ENCODE results near the gene PLET1.

The PLET1 gene

DNA sequence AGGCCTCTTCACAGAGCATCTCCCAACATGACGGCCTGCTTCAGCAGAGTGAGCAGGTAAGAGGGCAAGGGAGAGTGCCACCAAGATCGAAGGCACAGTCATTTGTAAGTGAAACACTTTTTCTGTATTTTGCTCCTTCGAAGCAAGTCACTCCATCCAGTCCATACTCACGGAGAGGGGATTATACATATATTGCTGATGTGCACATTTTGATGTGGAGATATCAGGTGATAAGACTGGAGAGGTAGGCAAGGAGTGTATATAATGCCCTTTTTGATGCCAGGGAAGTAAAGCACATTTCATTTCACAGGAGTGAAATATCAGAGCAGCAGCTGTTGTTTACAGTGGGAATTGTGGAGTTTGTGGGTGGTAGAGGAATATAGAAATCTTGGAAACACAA is 23.2 kb downstream of the PLET1 start:
- DNase-seq, result no peak

DNA sequence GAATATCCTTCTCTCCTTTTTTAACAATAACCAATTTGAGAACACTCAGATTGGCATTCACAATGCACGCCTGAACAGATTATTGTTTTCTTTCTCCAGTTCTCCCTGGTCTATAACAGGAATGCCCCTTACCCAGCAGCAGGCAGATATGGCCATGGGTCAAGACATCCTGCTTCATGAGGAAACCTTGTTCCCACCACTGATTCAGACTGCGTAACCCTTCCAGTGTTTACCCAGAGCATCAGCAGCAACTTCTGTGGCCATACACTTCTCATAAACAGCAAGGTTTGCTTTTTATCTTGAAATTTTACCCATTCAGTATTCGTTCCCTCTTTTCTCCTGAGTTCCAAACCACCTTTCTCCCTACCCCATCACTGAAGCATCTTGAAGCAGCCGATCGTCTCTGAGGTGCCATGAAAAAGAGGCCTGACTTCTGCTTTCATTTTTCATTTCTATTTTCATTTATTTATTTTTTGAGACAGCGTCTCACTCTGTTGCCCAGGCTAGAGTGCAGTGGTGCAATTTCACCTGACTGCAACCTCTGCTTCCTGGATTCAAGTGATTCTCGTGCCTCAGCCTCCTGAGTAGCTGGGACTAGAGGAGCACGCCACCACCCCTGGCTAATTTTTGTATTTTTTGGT is 24.8 kb downstream of the PLET1 start:
- no peak for DNase-seq

DNA sequence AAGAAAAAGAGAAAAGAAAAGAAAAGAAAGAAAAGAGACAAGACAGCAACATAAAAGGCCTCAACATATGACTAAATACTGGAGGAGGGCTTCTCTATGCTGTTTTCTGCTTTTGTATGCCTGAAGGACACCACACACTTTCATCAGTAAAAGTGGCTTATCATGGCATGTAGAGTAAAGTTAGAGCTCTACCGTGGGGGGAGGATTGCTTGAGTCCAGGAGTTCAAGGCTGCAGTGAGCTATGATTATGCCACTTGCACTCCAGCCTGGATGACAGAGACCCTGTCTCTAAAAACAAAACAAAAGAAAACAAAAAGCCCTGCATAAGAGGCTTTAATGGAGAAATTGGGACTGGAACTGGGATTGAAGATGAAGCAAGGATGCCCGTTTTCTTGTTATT is 28.7 kb downstream of the PLET1 start:
- no peak for DNase-seq

DNA sequence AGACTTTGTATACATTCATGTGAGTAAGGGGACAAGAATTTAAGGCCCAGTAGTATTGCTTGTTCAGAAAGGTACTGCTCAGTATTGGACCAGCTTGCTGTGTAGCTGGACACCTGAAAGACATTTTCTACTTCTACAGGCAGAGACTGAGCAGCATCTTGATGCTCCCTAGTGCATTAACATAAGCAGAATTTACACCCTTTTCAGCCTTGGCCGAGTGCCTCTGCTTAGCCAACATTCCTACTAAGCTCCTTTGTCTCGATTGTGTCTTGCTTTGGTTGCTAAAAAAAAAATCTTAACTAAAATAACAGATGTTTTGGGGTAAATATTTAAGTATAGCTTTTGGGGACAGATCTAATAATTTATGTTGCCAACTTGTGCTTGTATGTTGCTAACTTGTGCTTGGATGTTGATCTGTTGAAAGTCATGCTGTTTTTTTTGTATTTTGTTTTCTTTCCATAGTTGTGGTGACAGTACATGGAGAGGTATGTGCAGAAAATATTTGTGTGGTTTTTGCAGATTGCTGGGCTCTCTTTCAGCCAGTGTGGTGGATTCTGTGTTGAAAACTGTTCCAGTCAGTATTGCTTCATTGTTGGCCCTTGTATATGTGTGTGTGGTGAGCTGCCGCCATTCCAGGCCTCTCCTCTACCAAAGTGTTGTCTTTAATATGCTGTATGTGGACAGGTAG is 30.8 kb downstream of the PLET1 start:
- no peak for DNase-seq

DNA sequence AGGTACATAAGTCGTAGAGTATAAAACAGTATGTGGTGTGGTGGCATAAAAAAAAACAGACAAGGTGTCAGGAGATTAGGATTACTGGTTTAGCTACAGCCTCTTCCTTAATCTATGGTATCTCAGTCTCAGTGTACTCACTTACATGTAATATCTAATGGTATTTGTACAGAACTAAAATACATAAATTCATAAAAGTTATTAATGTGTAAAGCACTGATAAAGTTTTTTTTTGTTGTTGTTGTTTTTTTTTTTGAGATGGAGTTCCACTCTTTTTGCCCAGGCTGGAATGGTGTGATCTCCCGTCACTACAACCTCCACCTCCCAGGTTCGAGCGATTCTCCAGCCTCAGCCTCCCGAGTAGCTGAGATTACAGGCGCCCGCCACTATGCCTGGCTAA is 31.5 kb downstream of the PLET1 start:
- DNase-seq, result no peak

DNA sequence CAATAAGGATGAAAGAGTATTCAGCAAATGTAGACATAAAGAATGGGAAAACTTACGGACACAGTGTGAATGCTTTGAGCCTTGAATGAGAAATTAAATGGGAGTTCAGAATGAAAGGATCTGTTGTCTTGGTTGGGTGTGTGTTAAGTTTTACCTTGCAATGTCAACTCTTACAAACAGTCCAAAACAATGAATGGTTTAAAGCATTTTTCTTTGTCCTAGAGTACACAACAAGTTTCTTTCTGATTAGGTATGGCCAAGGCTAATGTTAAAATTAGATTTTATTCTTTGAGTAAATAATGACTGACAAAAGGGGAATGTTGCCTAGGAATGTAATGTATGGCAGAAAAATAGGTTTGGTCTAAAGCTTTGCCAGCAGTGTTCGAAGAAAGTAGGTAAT is 32.0 kb downstream of the PLET1 start:
- no peak for DNase-seq

DNA sequence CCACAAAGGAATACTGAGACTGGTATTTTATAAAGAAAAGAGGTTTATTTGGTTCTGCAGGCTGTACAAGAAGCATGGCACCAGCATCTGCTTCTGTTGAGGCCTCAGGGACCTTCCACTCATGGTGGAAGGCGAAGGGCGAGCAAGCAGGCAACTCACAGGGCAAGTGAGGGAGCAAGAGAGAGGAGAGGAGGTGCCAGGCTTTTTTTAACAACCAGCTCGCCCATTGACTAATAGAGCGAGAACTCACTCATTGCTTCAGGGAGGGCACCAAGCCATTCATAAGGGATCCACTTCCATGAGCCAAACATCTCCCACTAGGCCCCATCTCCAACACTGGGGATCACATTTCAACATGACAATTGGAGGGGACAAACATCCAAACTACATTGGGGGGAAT is 33.2 kb downstream of the PLET1 start:
- no peak for DNase-seq

DNA sequence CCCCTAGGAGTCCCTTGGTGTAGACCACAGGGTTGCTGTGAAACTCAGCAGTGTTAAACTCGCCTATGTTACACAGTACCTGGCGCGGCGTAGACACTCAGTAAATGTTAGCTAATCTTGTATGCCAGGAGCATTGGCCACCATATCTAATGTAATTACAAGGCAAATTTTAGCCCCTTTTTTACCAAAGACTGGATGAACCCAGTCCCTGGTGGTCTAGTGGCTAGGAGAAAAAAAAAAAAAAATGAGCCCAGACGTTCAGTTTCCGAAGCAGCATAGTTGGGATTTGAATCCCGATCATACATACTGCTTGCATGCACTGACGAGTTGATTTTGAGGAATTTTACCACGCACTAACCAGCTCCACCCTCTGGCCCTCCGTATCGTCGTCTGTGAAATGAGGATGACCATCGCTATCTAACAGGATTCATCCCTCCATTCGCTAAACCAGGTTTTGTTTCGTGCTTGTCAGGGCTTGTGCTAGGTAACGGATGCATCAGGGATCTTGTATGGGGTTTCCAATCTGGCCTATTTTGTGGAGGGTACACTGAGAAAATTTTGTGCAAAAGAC is 33.7 kb downstream of the PLET1 start:
- peak in 1 of 2 donors; percentile 23 for DNase-seq

DNA sequence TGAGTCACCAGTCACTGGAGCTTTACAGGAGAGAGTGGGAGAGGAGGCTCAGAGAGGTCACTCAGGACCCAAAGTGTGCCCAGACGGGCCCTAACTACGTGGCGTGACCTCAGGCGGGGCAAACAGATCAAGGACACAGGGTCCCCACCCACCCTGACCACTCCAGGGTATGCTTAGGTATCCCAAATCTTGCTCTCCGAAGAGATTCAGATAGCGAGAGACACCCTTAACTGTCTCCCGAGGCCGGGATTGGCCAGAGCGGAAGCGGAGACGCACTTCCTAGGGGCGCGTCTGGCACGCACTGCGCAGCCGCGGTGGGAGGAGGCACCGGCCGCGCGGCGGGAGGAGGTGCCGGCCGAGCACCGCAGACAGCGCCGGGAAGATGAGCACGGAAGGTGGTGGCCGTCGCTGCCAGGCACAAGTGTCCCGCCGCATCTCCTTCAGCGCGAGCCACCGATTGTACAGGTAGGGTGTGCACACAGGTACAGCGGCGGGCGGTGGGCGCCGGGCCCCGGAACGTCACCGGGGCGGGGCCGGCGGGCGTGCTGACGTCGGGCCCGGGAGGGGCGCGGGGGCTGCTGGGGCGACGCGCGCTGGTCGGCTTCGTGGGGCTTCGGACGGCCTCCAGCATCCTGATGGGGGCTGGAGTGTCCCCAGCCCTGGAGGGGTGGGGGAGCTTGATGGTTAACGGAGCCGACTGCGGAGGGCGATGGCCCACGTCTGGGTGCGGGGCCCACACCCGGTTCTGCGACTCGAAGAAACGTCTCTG is 34.4 kb downstream of the PLET1 start, which contains the start of gene PTS:
Gene PTS (plus strand): TSS at position 367 of the 769 bp plus-strand sequence. CDS start 16 bp downstream, at position 383.
- peak; percentile 88 to 92 for DNase-seq

DNA sequence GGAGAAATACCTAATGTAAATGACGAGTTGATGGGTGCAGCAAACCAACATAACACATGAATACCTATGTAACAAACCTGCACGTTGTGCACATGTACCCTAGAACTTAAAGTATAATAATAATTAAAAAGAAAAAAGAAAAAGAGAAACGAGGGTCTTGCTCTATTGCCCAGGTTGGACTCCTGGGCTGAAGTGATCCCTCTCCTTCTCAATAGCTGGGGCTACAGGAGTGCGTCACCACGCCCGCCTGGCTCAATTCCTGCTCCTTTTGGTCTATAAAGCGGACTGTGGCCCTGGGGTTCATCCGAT is 35.0 kb downstream of the PLET1 start:
- DNase-seq, result no peak

DNA sequence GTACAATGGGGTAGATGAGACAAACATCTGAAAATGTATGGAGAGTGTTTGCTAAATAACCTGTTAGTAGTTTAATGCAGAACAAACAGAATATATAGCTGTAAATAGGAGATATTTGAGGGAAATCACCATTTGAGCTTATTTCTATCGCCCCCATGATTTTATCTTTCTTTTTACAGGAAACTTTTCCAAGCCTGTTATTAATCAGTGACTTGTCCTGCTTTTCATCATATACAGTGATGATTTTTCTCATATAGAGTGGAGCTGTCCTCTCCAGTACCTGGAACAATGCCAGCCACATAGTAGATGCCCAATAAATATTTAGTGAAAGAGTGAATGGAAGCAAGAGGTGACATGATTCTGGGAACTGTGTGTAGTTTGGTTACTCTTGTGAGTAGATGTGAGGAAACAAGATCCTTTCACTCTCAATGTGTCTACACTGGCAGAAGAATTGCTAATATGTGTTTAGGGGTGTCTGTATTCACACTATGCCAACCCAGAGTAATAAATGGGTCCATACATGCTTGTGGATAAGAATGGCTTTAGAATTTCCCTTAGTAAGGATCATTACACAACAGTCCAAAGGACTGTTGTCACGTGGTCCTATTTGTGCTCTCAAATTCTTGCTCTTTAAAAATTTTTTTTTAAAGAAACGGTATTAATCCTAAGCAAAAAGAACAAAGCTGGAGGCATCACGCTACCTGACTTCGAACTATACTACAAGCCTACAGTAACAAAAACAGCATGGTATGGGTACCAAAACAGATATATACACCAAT is 36.7 kb downstream of the PLET1 start:
- DNase-seq, result no peak

DNA sequence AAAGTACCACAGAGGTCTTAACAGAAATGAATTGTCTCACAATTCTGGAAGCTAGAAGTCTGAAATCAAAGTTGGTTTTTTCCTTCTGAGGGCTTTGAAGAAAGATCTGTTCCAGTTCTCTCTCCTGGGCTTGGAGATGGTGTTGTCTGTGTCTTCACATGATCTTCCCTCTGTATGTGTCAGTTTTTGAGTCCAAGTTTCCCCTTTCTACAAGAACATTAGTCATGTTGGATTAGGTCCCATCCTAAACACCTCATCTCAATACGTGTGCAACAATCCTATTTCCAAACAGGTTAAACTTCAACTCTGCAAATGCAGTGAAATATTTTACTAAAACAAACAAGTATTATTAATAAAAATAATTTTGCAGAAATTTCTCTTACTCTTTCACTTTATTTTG is 37.5 kb downstream of the PLET1 start:
- DNase-seq, result peak; percentile 17 to 39

DNA sequence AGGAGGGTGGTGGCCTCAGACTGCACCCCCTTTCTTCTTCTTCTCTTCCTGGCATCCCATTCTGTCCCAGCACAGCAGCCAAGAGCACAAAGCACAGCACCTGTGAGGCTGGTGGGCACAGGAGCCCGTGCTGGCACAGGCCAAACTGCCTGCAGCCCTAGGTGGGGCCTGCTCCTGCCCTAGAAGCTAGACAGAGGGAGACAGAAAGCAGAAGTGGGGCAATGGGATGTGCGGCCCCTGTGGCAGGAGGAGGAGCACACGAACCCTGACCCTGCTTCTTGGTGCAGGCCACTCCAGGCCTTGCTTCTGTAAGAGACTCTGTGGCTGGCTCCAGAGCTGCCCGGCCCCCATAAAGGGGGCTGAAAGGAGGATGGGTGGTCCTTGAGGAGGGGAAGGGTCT is 38.4 kb downstream of the PLET1 start:
- DNase-seq, result no peak

DNA sequence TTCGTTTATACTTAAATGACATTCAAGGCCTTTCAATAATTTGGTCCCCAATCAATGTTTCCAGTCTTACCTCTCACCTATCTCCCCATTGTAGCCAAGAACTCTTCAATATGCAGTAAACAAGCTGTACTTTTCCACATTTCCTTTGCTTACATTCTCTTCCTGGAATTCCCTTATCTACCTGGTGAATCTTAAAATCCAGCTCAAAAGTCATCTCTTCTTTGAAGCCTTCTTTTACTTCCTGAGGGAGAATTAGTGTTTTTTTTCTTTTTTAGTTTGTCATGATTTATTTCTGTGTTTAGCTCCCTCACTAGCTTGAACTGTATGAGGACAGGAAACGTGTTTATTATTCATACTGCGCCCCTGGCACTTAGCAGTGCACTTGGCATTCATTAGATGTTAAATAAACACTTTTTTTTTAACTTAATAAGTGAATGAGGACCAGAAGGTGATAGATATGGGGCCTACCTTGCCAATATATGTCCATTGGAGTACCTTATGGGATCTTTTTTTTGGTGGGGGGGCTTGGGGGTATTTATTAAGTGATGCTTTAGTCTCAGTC is 39.3 kb downstream of the PLET1 start:
- no peak for DNase-seq

DNA sequence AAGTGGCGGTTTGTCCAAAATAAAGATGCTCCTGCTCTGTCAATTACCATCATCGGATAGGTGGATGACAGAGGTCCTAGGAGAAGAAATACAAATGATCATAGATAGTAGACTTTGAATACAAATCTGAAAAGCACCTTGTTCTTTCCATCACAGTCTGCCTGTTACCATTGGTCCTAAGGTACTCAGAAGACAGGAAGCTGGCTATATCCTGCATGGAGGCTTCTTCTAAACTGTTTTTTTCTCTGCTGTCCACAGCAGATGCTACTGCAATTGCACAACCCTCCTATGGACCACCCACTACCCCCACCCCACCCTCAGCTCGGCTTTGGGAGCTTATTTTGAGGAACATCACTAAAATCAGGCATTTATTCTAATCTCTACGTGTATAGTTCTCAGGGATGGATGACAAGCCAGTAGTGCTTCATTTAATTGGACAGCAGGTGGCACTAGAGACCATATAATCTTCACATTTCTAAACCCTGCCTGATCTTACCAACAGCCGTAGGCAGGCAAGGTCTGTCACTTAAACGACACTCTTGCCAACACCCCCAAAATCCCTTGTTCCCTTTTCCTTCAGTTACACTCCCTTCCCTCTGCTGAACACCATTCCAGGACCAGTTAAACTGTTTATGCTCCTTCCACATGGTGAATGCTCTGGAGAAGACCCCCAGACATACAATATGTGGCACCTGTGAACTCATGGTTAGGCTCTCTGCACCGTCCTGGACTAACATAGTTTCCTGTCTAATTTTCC is 41.0 kb downstream of the PLET1 start:
- peak; percentile 78 to 83 for DNase-seq

DNA sequence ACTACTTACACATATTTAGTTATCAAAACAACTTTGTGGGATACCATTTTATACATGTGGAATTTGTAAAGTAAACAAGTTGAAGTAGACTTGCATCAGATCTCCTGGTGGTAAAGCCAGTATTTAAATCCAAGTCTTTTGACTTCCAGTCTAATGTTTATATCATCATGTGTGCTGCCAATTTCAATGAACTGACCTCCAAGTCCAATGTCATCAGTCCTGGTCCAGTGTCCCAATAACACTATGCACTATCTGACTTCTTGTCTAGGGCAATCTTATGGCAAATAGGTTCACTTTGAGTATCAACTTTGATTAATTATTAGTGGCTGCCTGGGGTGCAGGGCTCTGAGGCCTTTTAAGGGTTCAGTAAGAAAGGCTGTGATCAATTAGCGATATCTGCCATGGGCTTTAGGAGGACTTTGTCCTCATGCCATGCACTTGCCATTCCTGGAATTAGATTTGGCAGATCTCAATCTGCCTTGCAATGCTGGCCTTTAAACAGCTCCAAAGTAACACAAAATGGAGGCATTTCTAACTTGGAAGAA is 44.0 kb downstream of the PLET1 start:
- DNase-seq, result no peak

DNA sequence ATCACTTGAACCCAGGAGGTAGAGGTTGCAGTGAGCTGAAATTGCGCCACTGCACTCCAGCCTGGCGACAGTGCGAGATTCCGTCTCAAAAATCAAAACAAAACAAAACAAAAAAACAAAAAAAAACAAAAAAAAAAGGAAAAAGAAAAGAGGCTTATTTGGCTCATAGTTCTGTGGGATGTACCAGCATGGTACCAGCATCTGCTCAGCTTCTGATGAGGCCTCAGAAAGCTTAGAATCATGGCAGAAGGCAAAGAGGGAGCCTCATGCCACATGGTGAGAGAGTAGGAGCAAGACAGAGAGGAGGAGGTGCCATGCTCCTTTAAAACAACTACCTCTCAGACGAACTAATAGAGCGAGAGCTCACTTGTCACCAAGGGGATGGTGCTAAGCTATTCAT is 45.0 kb downstream of the PLET1 start:
- DNase-seq, result no peak

DNA sequence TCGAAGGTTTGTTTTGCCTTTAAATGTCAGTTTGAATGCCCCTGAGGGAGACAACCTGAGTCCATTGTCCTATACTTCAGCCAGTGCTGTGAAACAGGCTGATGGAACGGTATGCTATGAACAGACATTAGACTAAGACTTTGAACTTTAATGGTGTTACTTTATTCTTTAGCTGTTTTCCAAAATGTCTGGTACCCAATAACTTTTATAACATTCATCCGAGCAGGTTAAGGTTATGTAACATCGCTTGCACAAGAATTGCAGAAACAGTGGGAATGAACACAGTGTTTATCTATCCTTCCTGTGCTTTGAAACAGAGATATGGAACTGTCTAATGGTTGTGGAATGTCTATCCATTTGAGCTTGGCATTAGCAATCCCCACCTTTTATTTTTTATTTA is 46.9 kb downstream of the PLET1 start:
- DNase-seq, result no peak

DNA sequence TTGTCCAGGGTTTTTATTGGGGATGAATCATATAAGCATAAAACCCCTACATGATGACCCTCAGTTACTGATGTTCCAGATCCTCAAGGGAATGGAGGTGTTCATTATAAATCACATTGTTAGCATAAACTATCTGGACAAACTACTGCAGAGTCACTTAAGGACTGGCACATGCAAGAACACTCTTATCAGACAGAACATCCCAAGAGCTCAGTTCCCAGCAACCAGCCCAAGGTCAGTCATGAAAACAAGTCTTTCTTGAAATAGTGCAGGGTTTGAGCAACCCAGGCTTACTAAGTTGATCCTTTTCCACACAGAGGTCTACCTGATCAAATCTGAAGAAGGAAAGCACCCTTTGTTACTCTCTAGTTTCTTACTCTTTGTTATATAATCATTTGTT is 48.0 kb downstream of the PLET1 start:
- no peak for DNase-seq

DNA sequence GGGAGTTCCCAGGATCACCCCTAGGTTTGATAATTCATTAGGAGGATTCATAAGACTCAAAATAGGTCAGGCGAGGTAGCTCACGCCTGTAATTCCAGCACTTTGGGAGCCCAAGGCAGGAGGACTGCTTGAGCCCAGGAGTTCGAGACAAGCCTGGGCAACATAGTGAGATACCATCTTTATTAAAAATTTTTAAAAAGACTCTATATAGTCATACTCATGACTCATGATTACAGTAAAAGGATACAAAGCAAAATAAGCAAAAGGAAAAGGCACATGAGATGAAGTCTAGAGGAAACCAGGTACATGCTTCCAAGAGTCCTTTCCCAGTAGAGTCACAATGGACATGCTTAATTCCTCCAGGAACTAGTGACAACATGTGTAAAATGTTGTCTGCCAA is 48.4 kb downstream of the PLET1 start:
- DNase-seq, result no peak

DNA sequence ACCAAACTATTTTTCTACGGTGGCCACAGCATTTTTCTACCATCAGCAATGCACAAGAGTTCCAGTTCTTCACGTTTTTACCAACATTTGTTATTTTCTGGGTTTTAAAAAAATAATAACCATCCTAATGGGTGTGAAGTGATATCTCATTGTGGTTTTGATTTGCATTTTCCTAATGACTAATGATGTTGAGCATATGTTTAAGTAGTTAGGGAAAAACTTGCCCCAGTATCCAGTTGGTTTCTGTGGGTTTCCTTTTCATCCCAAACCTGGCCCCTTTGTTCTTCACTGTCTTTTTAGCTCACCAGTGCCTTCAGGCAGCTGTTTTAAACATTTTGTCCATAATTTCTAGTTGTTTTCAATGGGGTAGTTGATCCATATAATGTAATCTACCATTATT is 49.1 kb downstream of the PLET1 start:
- no peak for DNase-seq

Data from inflammatory macrophage (primary cell).